ENCODE results near the gene PDLIM3.

PDLIM3 gene

DNA sequence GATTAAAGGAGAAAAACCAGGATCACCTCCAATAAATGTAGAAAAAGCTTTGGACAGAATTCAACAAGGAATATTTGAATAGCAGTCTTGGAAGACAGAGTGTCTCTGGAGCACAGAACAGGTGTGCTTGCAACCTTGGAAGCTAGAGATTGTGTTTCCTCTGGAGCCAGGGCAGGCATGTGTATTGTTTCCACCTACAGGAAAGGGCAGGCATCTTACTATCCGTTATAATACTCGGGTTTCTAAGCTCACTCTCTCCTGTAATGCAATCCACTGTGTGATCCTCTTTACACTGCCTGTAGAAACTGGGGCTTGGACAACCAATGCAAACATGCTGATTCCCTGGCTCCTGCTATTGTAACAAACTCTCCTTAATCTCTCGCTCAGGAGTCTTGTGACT, 78.2 kb downstream of the PDLIM3 start:
- no peak overlapping the region for H3K27ac ChIP-seq (ENCODE audit: low read depth, low read length)
- no peaks in the 10 kb centered on the region for H3K36me3 ChIP-seq (ENCODE audit: control insufficient read depth, insufficient read depth, low read length)
- H3K27me3 ChIP-seq (ENCODE audit: control insufficient read depth, insufficient read depth, low read length): no peaks in the 10 kb centered on the region
- no peak overlapping the region for H3K4me3 ChIP-seq (ENCODE audit: low read length)
- no peaks in the 10 kb centered on the region for H3K4me1 ChIP-seq (ENCODE audit: control insufficient read depth, insufficient read depth, low read length)
- H3K9ac ChIP-seq (ENCODE audit: low read length): no peak overlapping the region

- Histone ChIP-seq H3K27me3 (ENCODE audit: control insufficient read depth, insufficient read depth, low read length) (no peaks in the 10 kb centered on the region), H3K9ac (ENCODE audit: low read length) (no peak overlapping the region), H3K36me3 (ENCODE audit: control insufficient read depth, insufficient read depth, low read length) (no peaks in the 10 kb centered on the region), H3K4me3 (ENCODE audit: low read length) (no peak overlapping the region), H3K4me1 (ENCODE audit: control insufficient read depth, insufficient read depth, low read length) (no peaks in the 10 kb centered on the region), H3K27ac (ENCODE audit: low read depth, low read length) (no peak overlapping the region)
These were observed 79.2 kb downstream of the PDLIM3 start for GRCh38 chr4:185456131-185456530.

Measured in rectal smooth muscle tissue (tissue), 1 donor.